Suprapubic skin (tissue), 4 donors: Measurements from ENCODE around the gene KRT9. TPM values are rescaled to one million over a fixed set of nuclear protein-coding genes. Genes with fewer than 3 reads are reported as not detected.
A peak's percentile ranks its signal among the peaks of the same experiment; 100 is the strongest.
"Not testable (repeated sequence)": the region's sequence is repeated elsewhere in the genome, so short reads cannot be mapped to it uniquely, and the experiment has no call there.

ENCODE experiments used
- DNase-seq, 2 donors: peaks; one replicate each; pipeline ENCODE4 v3.0.0-alpha.2; 2019; ENCODE audit warnings: low spot score in 2 of 2
- H3K27ac ChIP-seq: fragments of 200-600 bp; sonication (generic); one replicate; pipeline ENCODE4 v1.5.1; 2019
- H3K27me3 ChIP-seq: fragments of 200-600 bp; sonication (generic); one replicate; pipeline ENCODE4 v1.5.1; 2019
- H3K36me3 ChIP-seq: fragments of 200-600 bp; sonication (generic); one replicate; pipeline ENCODE4 v1.5.1; 2019
- H3K4me1 ChIP-seq: fragments of 200-600 bp; sonication (generic); one replicate; pipeline ENCODE4 v1.5.1; 2019
- H3K4me3 ChIP-seq: fragments of 200-600 bp; sonication (generic); one replicate; pipeline ENCODE4 v1.5.1; 2019; ENCODE audit warnings: mild to moderate bottlenecking
- H3K9me3 ChIP-seq: fragments of 200-600 bp; sonication (generic); one replicate; pipeline ENCODE4 v1.5.1; 2019
- EP300 ChIP-seq: sonication (generic); formaldehyde crosslinking; IDR thresholded peaks from one replicate; pipeline ENCODE4 v1.6.1; 2017; ENCODE audit warnings: antibody characterized with exemption
- POLR2A ChIP-seq, 2 donors: fragments of 450-650 bp; IDR thresholded peaks; one replicate each; pipeline ENCODE4 v1.6.1; 2017; ENCODE audit warnings: antibody characterized with exemption in 2 of 2, mild to moderate bottlenecking in 2 of 2, moderate library complexity in 2 of 2
- POLR2AphosphoS5 ChIP-seq, 3 donors: sonication (generic); formaldehyde crosslinking; IDR thresholded peaks; one replicate each; pipeline ENCODE4 v1.6.1; 2017; ENCODE audit warnings: antibody characterized with exemption in 3 of 3
- WGBS: methylation state at CpG from one replicate; pipeline ENCODE4 v1.1.5; 2018; 5-methylcytosine and 5-hydroxymethylcytosine counted together
- total RNA-seq, 4 donors: library from RNA; depleted of rRNA; stranded (reverse); fragments of >200 nt; gene quantifications; one replicate each; pipeline ENCODE4 v1.1.0, GENCODE V29; 2016
- TF ChIP-seq, protein P1 (sequence below), 2 donors: fragments of 200-600 bp in 1 of 2; fragments of 450-650 bp in 1 of 2; sonication (generic) in 1 of 2; IDR thresholded peaks; one replicate each; pipeline ENCODE4 v1.5.1; 2016 to 2019; ENCODE audit warnings: antibody characterized with exemption in 2 of 2, mild to moderate bottlenecking in 1 of 2, moderate library complexity in 1 of 2

The KRT9 gene
- total RNA-seq, 4 donors from 2014 or later, result 0.68 to 1.6 (median 0.82) TPM

DNA sequence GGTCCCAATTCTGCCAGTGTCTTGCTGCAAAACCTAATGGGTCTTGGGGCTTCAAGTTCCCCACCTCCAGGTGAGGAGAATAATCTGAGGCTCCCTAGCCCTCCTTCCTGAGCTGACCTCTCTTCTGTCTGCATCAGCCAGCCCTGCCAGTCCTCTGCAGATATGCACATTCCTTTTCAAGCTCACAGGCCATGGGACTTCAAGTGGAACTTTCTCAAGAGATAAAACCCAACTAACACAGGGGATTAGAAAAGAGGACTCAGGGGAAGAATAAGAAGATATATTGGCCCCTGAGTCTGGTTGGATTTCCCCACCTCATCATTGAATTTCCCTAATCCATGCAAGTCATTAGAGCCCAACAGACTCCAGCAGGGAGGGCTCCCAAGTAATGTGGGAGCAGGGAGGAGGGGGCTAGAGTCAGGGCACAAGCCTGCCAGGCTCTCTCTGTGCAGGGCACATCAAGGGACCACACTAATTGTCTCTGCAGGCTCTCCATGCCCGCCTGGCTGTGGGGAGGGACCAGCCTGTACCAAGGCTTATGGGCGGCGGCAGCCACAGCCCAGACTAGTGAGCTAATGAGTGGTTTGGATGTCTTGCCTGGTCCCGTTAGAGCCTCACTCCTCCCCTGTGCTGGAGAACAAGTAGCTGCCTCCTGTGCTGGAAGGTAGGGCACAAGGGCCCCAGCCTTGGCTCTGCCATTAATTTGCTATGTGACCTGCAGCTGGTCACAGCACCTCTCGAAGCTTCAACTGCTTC is 13.6 kb upstream of the KRT9 start:
- Histone ChIP-seq H3K27me3 (no peaks in the 10 kb centered on the region), H3K4me3 (peak overlapping the region; percentile 49), H3K27ac (peak overlapping the region; percentile 84), H3K36me3 (no peaks in the 10 kb centered on the region), H3K9me3 (no peaks in the 10 kb centered on the region), H3K4me1 (peaks cover 31% of the 10 kb centered on the region)
- no peak for DNase-seq
- WGBS, result 31% methylated on average over 2 of the region's 5 CpGs
- TF ChIP-seq POLR2AphosphoS5 (IDR thresholded peaks at IDR 0.05) (no peak), POLR2A (IDR thresholded peaks at IDR 0.05) (no peak), EP300 (no peak)
- TF ChIP-seq, protein P1, sequence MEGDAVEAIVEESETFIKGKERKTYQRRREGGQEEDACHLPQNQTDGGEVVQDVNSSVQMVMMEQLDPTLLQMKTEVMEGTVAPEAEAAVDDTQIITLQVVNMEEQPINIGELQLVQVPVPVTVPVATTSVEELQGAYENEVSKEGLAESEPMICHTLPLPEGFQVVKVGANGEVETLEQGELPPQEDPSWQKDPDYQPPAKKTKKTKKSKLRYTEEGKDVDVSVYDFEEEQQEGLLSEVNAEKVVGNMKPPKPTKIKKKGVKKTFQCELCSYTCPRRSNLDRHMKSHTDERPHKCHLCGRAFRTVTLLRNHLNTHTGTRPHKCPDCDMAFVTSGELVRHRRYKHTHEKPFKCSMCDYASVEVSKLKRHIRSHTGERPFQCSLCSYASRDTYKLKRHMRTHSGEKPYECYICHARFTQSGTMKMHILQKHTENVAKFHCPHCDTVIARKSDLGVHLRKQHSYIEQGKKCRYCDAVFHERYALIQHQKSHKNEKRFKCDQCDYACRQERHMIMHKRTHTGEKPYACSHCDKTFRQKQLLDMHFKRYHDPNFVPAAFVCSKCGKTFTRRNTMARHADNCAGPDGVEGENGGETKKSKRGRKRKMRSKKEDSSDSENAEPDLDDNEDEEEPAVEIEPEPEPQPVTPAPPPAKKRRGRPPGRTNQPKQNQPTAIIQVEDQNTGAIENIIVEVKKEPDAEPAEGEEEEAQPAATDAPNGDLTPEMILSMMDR (IDR thresholded peaks at IDR 0.05), result no peak

DNA sequence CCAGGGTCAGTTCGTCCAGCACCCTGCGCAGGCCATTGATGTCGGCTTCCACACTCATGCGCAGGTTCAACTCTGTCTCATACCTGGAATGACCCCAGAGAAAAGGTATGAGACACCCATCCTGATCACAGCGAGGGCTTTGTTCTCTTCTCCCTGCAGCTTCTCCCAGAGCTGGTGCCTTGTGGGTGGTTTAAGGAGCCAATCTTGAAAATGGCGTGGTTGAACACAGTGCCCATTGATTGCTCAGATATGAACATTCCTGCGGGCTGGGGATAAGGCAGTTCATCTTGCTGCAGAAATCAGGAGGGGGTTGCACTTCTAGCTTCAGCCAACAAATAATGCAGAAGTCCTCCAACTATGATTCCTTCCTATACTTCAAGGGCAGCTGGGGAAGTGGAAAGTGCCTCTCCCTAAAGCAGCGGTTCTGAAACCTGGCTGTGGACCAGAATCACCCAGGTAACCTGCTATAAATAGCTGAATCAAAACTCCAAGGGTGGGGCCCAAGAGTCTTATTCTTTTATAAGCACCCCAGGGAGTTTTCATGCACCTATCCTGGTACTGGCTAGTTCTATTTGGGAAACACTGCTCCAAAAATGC is 12.6 kb upstream of the KRT9 start:
- 72% methylated on average over 8 of the region's 8 CpGs for WGBS
- H3K27me3 ChIP-seq, H3K36me3 ChIP-seq, H3K9me3 ChIP-seq, DNase-seq: not testable (repeated sequence)
- Histone ChIP-seq H3K27ac (peak overlapping the region; percentile 84), H3K4me3 (peak overlapping the region; percentile 49), H3K4me1 (peaks cover 39% of the 10 kb centered on the region)

DNA sequence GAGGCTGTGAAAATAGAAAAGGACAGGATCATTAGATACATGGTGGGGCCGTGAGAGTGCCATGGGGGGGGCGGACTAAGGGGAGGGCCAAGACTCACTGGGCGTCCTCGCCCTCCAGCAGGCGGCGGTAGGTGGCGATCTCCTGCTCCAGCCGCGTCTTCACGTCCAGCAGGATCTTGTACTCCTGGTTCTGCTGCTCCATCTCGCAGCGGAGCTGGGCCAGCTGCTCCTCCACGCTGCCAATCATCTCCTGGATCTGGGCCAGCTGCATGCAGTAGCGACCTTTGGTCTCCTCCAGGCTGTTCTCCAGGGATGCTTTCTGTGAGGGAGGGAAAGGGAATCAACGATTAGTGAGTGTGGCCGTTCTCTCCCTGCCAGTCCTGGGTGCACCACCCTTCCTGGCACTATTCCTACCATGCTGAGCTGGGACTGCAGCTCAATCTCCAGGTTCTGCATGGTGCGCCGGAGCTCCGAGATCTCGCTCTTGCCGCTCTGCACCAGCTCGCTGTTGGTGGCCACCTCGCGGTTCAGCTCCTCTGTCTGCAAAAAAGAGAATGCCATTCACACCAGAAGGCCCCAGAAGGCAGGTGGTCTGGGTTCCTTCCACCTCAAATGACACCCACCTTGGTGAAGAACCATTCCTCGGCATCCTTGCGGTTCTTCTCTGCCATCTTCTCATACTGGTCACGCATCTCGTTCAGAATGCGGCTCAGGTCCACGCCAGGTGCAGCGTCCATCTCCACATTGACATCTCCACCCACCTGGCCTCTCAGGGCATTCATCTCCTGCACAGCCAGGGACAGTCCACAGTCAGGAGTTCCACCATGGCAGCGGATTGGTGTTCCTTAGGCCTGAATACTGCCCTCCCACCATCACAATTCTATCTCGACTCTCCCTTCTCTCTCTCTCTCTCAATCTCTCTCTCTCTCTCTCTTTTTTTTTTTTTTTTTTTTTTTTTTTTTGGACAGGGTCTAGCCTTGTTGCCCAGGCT is 11.6 kb upstream of the KRT9 start:
- H3K4me1 ChIP-seq, result peaks cover 33% of the 10 kb centered on the region
- no peaks in the 10 kb centered on the region for H3K9me3 ChIP-seq
- TF ChIP-seq POLR2AphosphoS5 (IDR thresholded peaks at IDR 0.05), result no peak
- TF ChIP-seq, protein P1 (IDR thresholded peaks at IDR 0.05), result peak in 1 of 2 donors; percentile 12
- WGBS, result 57% methylated on average over 24 of the region's 33 CpGs
- peak overlapping the region; percentile 49 for H3K4me3 ChIP-seq
- no peaks in the 10 kb centered on the region for H3K36me3 ChIP-seq
- H3K27ac ChIP-seq, result peak overlapping the region; percentile 84
- no peaks in the 10 kb centered on the region for H3K27me3 ChIP-seq
- DNase-seq, result peak in 1 of 2 donors; percentile 54

DNA sequence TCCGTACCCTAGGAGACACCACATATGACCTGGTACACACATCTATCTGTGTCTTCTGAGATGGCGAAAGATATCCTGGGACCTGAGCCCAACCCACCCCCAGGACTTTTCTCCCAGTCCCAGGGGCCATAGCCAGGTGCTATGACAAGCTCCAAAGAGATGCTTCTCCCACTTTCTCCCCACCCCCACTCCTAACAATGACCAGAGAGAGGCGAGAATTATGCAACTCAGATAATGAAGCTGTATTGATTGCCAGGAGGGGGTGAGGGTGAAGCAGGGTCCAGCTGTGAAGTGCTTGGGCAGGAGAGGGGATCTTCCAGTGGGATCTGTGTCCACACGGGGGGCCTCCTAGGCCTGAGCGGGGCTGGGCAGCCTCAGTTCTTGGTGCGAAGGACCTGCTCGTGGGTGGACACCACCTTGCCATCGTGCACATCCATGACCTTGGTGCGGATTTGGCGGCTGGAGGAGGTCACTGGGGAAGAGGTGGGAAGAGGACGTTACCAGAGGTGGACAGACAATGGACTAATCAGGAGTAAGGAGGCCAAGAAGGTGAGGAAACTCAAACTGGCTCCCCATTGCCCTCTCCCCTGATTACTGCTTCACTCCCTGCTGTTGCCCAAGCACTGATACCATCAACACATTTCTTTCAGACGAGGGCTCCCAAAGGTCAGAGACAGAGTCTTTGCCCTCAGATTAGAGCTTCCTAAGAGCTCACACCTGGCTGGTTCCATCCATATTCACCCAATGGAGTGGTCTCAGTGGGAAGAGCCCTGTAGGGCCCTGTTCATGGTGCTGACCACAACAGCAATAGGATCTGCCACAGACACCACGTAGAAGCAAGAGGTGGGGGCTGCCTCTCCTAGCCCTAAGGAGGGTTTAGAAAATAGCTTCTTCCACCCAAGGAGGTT is 10.5 kb upstream of the KRT9 start:
- not testable (repeated sequence) for H3K36me3 ChIP-seq, H3K9me3 ChIP-seq, DNase-seq, H3K27me3 ChIP-seq
- Histone ChIP-seq H3K4me3 (peak overlapping the region; percentile 49), H3K4me1 (peaks cover 24% of the 10 kb centered on the region), H3K27ac (peak overlapping the region; percentile 84)
- WGBS, result 54% methylated on average over 12 of the region's 13 CpGs

DNA sequence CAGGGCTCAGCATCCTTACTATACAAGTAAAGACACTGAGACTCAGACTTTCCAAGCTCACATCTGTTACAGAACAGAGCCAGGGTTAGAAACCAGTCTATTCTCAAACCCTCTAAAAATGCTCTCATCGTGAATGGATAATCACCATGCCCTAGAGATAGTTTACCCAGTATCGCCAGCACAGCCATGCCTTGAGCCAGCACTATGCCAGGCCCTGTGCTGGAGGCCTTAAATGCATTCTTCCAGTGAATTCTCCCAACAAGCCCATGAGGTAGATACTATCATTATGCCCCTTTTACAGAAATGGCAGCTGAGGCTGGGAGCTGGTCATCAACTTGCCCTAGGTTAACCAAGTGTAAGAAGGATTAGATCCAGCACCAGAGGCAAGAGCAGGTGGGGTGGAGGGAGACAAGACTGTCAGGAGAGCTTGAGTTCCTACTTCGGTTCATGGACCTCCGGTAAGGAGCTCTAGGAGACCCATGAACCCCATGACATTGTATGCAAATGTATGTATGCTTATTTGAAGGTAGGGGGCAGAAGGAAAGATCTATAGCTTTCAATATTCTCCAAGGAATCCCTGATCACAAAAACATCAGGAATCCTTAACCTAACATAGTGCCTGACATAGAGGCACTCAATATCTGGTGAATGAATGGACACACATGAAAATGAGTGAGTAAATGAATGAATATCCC is 9.7 kb upstream of the KRT9 start:
- Histone ChIP-seq H3K9me3 (no peaks in the 10 kb centered on the region), H3K27me3 (peaks cover 4% of the 10 kb centered on the region), H3K4me1 (peaks cover 27% of the 10 kb centered on the region), H3K4me3 (peak overlapping the region; percentile 49), H3K27ac (peak overlapping the region; percentile 84), H3K36me3 (no peaks in the 10 kb centered on the region)
- WGBS, result 46% methylated on average over 3 of the region's 4 CpGs
- no peak for DNase-seq
- no peak for TF ChIP-seq POLR2AphosphoS5 (IDR thresholded peaks at IDR 0.05)
- no peak for TF ChIP-seq EP300
- no peak for TF ChIP-seq POLR2A (IDR thresholded peaks at IDR 0.05)
- TF ChIP-seq, protein P1 (IDR thresholded peaks at IDR 0.05), result no peak
